LNCAP (cell line): ENCODE data around the gene TMEM51.

ENCODE experiments used
- TF ChIP-seq, protein P1 (sequence below): fragments of 450-650 bp; IDR thresholded peaks from 2 replicates; pipeline ENCODE4 v1.5.1; 2017; ENCODE audit warnings: mild to moderate bottlenecking

Gene TMEM51

DNA sequence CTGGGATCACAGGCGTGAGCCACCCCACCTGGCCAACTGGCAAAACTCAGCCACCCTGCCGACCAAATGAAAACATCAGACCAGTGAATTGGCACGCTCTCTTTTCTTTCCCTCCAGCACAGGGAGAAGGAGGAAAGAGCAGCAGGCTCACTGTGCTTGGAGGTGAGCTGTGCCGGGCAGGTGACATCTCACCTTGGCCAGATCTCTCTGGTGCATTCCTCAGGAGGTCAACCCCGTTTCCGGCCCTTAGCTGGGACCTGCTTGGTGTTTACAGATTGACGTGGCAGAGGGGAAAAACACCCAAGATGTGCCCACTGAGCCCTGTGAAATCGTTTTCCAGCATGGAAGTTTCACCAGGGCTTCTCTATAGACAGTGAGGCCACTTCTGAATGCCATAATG is 45.1 kb downstream of the TMEM51 start:
- TF ChIP-seq, protein P1, sequence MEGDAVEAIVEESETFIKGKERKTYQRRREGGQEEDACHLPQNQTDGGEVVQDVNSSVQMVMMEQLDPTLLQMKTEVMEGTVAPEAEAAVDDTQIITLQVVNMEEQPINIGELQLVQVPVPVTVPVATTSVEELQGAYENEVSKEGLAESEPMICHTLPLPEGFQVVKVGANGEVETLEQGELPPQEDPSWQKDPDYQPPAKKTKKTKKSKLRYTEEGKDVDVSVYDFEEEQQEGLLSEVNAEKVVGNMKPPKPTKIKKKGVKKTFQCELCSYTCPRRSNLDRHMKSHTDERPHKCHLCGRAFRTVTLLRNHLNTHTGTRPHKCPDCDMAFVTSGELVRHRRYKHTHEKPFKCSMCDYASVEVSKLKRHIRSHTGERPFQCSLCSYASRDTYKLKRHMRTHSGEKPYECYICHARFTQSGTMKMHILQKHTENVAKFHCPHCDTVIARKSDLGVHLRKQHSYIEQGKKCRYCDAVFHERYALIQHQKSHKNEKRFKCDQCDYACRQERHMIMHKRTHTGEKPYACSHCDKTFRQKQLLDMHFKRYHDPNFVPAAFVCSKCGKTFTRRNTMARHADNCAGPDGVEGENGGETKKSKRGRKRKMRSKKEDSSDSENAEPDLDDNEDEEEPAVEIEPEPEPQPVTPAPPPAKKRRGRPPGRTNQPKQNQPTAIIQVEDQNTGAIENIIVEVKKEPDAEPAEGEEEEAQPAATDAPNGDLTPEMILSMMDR = no peak

- TF ChIP-seq, protein P1 = no peak
Observed at GRCh38 chr1:15201221-15201620, 47.7 kb downstream of the TMEM51 start.

DNA sequence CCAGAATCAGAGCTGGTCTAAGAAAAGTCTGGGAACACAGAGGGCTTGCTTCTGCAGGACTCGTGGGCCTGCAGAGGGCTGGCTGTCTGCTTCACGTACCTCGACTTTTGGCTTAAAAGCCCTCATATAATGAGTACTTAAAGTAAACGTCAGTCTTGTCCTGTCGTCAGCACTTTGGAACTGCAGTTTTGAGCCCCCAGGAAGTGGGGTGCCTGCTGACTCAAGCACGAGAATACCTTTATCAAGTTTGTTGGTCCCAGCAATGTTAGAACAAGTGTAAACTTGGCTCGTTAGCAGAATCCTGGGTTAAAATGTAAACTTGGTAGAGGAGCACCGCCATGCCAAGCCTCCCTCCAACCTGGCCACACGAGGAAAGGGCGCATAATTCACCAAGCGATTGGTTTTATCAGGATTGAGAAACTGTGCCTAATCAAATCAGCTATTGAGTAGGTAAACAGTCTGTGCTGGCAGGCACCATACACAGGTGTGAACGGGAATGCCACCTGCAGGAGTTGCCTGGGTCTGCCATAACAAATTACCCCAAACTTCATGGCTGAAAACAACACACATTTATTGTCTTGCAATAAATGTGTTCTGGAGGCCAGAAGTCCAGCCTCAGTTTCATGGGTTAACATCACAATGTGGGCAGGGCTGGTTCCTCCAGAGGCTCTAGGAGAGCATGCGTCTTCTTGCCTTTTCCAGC is 48.5 kb downstream of the TMEM51 start:
- TF ChIP-seq, protein P1 = no peak

GRCh38 chr1:15204931-15205330 is 51.4 kb downstream of the TMEM51 start:
- TF ChIP-seq, protein P1 = no peak

GRCh38 chr1:15205586-15206346 is 52.2 kb downstream of the TMEM51 start:
- TF ChIP-seq, protein P1 = no peak

- TF ChIP-seq, protein P1 = no peak
Observed at GRCh38 chr1:15206418-15207030, 53.0 kb downstream of the TMEM51 start.

- TF ChIP-seq, protein P1 = no peak
Observed at GRCh38 chr1:15207031-15207828, 53.7 kb downstream of the TMEM51 start.
